Neutrophil (primary cell): ENCODE results near the gene CKB.

Experiments
- H3K27ac ChIP-seq: fragments of 200-600 bp; sonication (generic); 2 replicates; pipeline ENCODE4 v1.5.1; 2016; ENCODE audit warnings: mild to moderate bottlenecking, moderate library complexity
- H3K27me3 ChIP-seq: fragments of 200-600 bp; sonication (generic); 2 replicates; pipeline ENCODE4 v1.6.0; 2016; ENCODE audit warnings: mild to moderate bottlenecking
- H3K36me3 ChIP-seq: fragments of 200-600 bp; sonication (generic); 2 replicates; pipeline ENCODE4 v1.5.1; 2017
- H3K4me1 ChIP-seq, 2 experiments: fragments of 200-600 bp in 1 of 2; sonication (generic) in 1 of 2; 1 replicate in 1 of 2; 2 replicates in 1 of 2; pipeline versions ENCODE4 v1.5.1 to v1.6.1; 2013 to 2016; ENCODE audit warnings: low read depth in 1 of 2, low read length in 1 of 2, mild to moderate bottlenecking in 1 of 2, moderate library complexity in 1 of 2; ENCODE audit not compliant: control insufficient read depth in 1 of 2, insufficient read depth in 1 of 2
- H3K4me3 ChIP-seq, 2 experiments: fragments of 200-600 bp in 1 of 2; sonication (generic) in 1 of 2; 1 replicate in 1 of 2; 2 replicates in 1 of 2; pipeline ENCODE4 v1.5.1; 2013 to 2016; ENCODE audit warnings: low read depth in 1 of 2, low read length in 1 of 2, mild to moderate bottlenecking in 1 of 2, moderate library complexity in 1 of 2
- H3K9me3 ChIP-seq: fragments of 200-600 bp; sonication (generic); 2 replicates; pipeline ENCODE4 v1.5.1; 2016
- CTCF ChIP-seq: fragments of 200-600 bp; sonication (generic); IDR thresholded peaks from 2 replicates; pipeline ENCODE4 v1.5.1; 2016; ENCODE audit warnings: antibody characterized with exemption

The CKB gene

GRCh38 chr14:103489621-103490020 lies 33.0 kb downstream of the CKB start:
- no peaks in the 10 kb centered on the region for H3K27me3 ChIP-seq
- no peaks in the 10 kb centered on the region for H3K9me3 ChIP-seq
- no peak overlapping the region for H3K27ac ChIP-seq
- TF ChIP-seq CTCF: no peak
- H3K36me3 ChIP-seq: peaks cover 91% of the 10 kb centered on the region
- H3K4me1 ChIP-seq: peaks cover 0 to 5% of the 10 kb centered on the region in 2 experiments
- H3K4me3 ChIP-seq: no peak overlapping the region

GRCh38 chr14:103488960-103489359 lies 33.7 kb downstream of the CKB start:
- no peaks in the 10 kb centered on the region for H3K27me3 ChIP-seq
- no peak overlapping the region for H3K4me3 ChIP-seq
- H3K9me3 ChIP-seq: no peaks in the 10 kb centered on the region
- no peak for TF ChIP-seq CTCF
- H3K27ac ChIP-seq: no peak overlapping the region
- H3K4me1 ChIP-seq: peaks cover 0 to 5% of the 10 kb centered on the region in 2 experiments
- H3K36me3 ChIP-seq: peaks cover 91% of the 10 kb centered on the region

DNA sequence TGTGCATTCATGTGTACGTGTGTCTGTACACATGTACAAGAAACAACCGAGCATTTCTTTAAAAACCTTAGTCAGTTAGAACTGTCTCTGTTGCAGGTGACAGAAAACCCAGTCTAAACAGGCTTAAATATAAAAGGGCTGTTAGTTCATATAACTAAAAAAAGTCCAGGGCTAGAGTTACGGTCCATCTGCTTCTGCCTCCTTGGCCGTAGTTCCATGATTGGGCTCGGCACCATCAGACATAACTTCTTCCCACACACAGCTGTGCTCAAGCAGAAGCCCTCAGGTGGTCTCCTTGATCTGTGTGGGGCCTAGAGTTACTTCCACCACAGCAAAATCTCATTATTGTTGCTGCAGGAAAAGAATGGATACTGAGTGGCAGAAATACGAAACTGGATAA lies 34.6 kb downstream of the CKB start:
- Histone ChIP-seq H3K4me1 (peaks cover 0 to 5% of the 10 kb centered on the region in 2 experiments), H3K27me3 (no peaks in the 10 kb centered on the region), H3K36me3 (peaks cover 91% of the 10 kb centered on the region), H3K27ac (no peak overlapping the region), H3K9me3 (no peaks in the 10 kb centered on the region), H3K4me3 (no peak overlapping the region)
- no peak for TF ChIP-seq CTCF

DNA sequence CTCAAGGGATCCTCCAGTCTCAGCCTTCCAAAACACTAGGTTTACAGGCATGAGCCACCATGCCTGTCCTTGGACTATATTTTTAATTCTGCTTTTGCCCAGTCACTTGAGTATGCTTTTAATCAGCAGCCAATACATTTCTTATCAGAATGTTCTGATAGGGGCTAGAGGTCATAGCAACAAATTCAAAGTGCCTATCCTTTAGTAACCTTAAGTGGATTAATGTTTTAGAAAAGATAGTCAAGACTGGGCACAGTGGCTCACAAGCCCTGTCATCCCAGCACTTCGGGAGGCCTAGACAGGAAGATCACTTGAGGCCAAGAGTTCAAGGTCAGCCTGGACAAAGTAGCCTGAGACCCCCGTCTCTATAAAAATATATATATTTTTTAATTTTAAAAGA lies 37.1 kb downstream of the CKB start:
- Histone ChIP-seq H3K4me3 (no peak overlapping the region), H3K36me3 (peaks cover 89% of the 10 kb centered on the region), H3K27ac (no peak overlapping the region), H3K4me1 (no peaks in the 10 kb centered on the region), H3K9me3 (no peaks in the 10 kb centered on the region), H3K27me3 (no peaks in the 10 kb centered on the region)
- TF ChIP-seq CTCF: no peak

DNA sequence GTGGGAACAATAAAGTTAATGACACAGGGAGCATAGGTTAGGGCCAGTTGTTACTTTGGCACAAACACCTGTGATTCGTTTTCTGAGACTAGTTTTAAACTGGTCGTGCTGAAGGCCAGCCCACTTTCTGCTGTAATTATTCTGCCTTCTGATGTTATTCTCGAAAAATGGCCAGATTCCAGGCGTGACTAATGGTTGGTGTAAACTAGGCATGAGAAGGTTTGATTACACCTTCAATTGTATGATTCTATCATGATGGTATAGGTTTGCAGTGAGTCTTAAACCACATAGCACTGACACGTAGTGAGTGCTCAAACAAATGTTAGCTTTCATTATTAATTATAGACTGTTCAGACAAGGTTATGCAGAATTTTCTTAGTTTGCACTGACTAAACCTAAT lies 39.0 kb downstream of the CKB start:
- no peaks in the 10 kb centered on the region for H3K27me3 ChIP-seq
- H3K4me1 ChIP-seq: no peaks in the 10 kb centered on the region
- H3K36me3 ChIP-seq: peaks cover 87% of the 10 kb centered on the region
- H3K9me3 ChIP-seq: no peaks in the 10 kb centered on the region
- no peak overlapping the region for H3K27ac ChIP-seq
- H3K4me3 ChIP-seq: no peak overlapping the region
- TF ChIP-seq CTCF: no peak

DNA sequence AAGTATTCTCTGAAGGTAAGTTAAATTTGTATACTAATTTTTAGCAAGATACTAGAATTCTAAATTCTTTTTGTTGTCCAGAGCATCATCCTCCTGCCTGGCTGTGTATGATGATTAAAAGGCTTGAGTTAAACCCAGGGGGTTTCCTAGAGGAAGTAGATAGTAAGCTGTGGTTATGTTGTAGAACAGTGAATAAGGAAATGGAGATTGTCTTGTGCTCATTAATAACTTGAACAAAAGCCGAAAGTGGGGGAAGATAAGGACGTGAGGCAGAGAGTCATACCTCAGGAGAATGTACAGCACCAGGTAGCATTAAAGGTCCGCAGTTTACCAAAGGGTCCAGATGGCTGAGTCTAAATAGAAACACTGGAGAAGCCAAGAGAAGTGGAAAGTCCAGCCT lies 42.0 kb downstream of the CKB start:
- TF ChIP-seq CTCF: no peak

More for the DNA sequence above, 42.0 kb downstream of the CKB start:
- no peaks in the 10 kb centered on the region for H3K27me3 ChIP-seq
- H3K27ac ChIP-seq: peak overlapping the region; percentile 14
- no peak overlapping the region for H3K4me3 ChIP-seq
- H3K4me1 ChIP-seq: no peaks in the 10 kb centered on the region
- H3K36me3 ChIP-seq: peaks cover 92% of the 10 kb centered on the region
- H3K9me3 ChIP-seq: no peaks in the 10 kb centered on the region
